Mesenchymal stem cell (in vitro differentiated cells and primary cell): ENCODE measurements around the gene LRRC37A3.
"Not testable (repeated sequence)": the region's sequence is repeated elsewhere in the genome, so short reads cannot be mapped to it uniquely, and the experiment has no call there.

Experiments
- DNase-seq: peaks from one replicate; pipeline ENCODE4 v3.0.0-alpha.2; 2013
- H2AFZ ChIP-seq: one replicate; pipeline ENCODE4 v1.6.1; 2013; ENCODE audit warnings: low read depth, mild to moderate bottlenecking, control low read depth, inconsistent platforms, low read length, moderate library complexity
- H2AK5ac ChIP-seq: 2 replicates; pipeline ENCODE4 v1.6.1; 2013; ENCODE audit warnings: low read length, moderate library complexity, mild to moderate bottlenecking, inconsistent platforms; ENCODE audit not compliant: severe bottlenecking
- H2BK120ac ChIP-seq: one replicate; pipeline ENCODE4 v1.6.1; 2013; ENCODE audit warnings: low read depth, mild to moderate bottlenecking, inconsistent platforms, low read length, moderate library complexity
- H2BK12ac ChIP-seq, 2 experiments: one replicate each; pipeline ENCODE4 v1.6.1; 2013; ENCODE audit warnings: inconsistent platforms in 2 of 2, low read length in 2 of 2, mild to moderate bottlenecking in 2 of 2, moderate library complexity in 2 of 2, control low read depth in 1 of 2
- H2BK15ac ChIP-seq: one replicate; pipeline ENCODE4 v1.6.1; 2013; ENCODE audit warnings: mild to moderate bottlenecking, low read depth, inconsistent platforms; ENCODE audit not compliant: poor library complexity, severe bottlenecking
- H2BK5ac ChIP-seq: 2 replicates; pipeline ENCODE4 v1.6.1; 2013; ENCODE audit warnings: low read depth, mild to moderate bottlenecking, low read length, control low read depth, inconsistent platforms; ENCODE audit not compliant: poor library complexity, severe bottlenecking
- H3K14ac ChIP-seq, 2 experiments: one replicate each; pipeline ENCODE4 v1.6.1; 2013; ENCODE audit warnings: inconsistent platforms in 2 of 2, low read length in 2 of 2, control low read depth in 1 of 2, mild to moderate bottlenecking in 1 of 2, moderate library complexity in 1 of 2
- H3K18ac ChIP-seq, 2 experiments: one replicate each; pipeline ENCODE4 v1.6.1; 2013; ENCODE audit warnings: inconsistent platforms in 2 of 2, low read length in 2 of 2, control low read depth in 1 of 2, low read depth in 1 of 2, mild to moderate bottlenecking in 1 of 2
- H3K23ac ChIP-seq, 2 experiments: one replicate each; pipeline ENCODE4 v1.6.1; 2013; ENCODE audit warnings: inconsistent platforms in 2 of 2, low read length in 2 of 2, mild to moderate bottlenecking in 2 of 2, moderate library complexity in 2 of 2, control low read depth in 1 of 2
- H3K27ac ChIP-seq: 2 replicates; pipeline ENCODE4 v1.5.1; 2013; ENCODE audit warnings: mild to moderate bottlenecking, moderate library complexity, low read length, control low read depth, inconsistent platforms; ENCODE audit not compliant: poor library complexity, severe bottlenecking
- H3K27me3 ChIP-seq, 2 experiments: 2 replicates each; pipeline versions ENCODE4 v1.6.1 to v1.7.0; 2013; ENCODE audit warnings: low read length in 2 of 2, mild to moderate bottlenecking in 2 of 2, moderate library complexity in 2 of 2, control low read depth in 1 of 2, inconsistent platforms in 1 of 2; ENCODE audit not compliant: control insufficient read depth in 1 of 2, insufficient read depth in 1 of 2
- H3K36me3 ChIP-seq, 2 experiments: 2 replicates each; pipeline versions ENCODE4 v1.6.1 to v1.7.0; 2013; ENCODE audit warnings: low read length in 2 of 2, control low read depth in 1 of 2, inconsistent platforms in 1 of 2, low read depth in 1 of 2, mild to moderate bottlenecking in 1 of 2; ENCODE audit not compliant: insufficient read depth in 2 of 2, control insufficient read depth in 1 of 2
- H3K4ac ChIP-seq, 2 experiments: one replicate each; pipeline ENCODE4 v1.6.1; 2013; ENCODE audit warnings: inconsistent platforms in 2 of 2, low read length in 2 of 2, mild to moderate bottlenecking in 2 of 2, moderate library complexity in 2 of 2, control low read depth in 1 of 2, low read depth in 1 of 2
- H3K4me1 ChIP-seq: 2 replicates; pipeline ENCODE4 v1.6.1; 2013; ENCODE audit warnings: low read depth, low read length, control low read depth; ENCODE audit not compliant: control insufficient read depth, insufficient read depth
- H3K4me2 ChIP-seq: 2 replicates; pipeline ENCODE4 v1.6.1; 2013; ENCODE audit warnings: low read length, mild to moderate bottlenecking, inconsistent platforms; ENCODE audit not compliant: poor library complexity, severe bottlenecking
- H3K4me3 ChIP-seq, 2 experiments: 2 replicates each; pipeline versions ENCODE4 v1.5.1 to v1.7.0; 2013; ENCODE audit warnings: low read length in 2 of 2, mild to moderate bottlenecking in 2 of 2, control low read depth in 1 of 2, low read depth in 1 of 2; ENCODE audit not compliant: insufficient read depth in 1 of 2
- H3K79me1 ChIP-seq: replicated peaks from 2 replicates; pipeline ENCODE4 v1.6.1; 2013; ENCODE audit warnings: mild to moderate bottlenecking, control low read depth, low read length, inconsistent platforms; ENCODE audit not compliant: poor library complexity, severe bottlenecking
- H3K9ac ChIP-seq: 2 replicates; pipeline ENCODE4 v1.7.0; 2013; ENCODE audit warnings: mild to moderate bottlenecking, low read length, moderate library complexity
- H3K9me3 ChIP-seq: 2 replicates; pipeline ENCODE4 v1.7.0; 2013; ENCODE audit warnings: mild to moderate bottlenecking, low read length; ENCODE audit not compliant: control insufficient read depth
- H4K8ac ChIP-seq: one replicate; pipeline ENCODE4 v1.6.1; 2013; ENCODE audit warnings: inconsistent platforms, mild to moderate bottlenecking, low read length, moderate library complexity
- H4K91ac ChIP-seq: one replicate; pipeline ENCODE4 v1.6.1; 2013; ENCODE audit warnings: mild to moderate bottlenecking, low read length, inconsistent platforms
- WGBS: methylation state at CpG from one replicate; pipeline ENCODE4 v1.1.7; 2013; ENCODE audit warnings: mixed read lengths; 5-methylcytosine and 5-hydroxymethylcytosine counted together

LRRC37A3 gene

GRCh38 chr17:64938925-64939474 lies 19.7 kb upstream of the LRRC37A3 start:
- 60% methylated on average over 11 of the region's 11 CpGs for WGBS
- no peak overlapping the region for H2BK12ac ChIP-seq
- no peaks in the 10 kb centered on the region for H3K27me3 ChIP-seq
- H2AK5ac ChIP-seq: no peak overlapping the region
- H2BK120ac ChIP-seq: no peak overlapping the region
- no peaks in the 10 kb centered on the region for H3K79me1 ChIP-seq
- no peak overlapping the region for H3K9ac ChIP-seq
- H3K27ac ChIP-seq: no peak overlapping the region
- no peak overlapping the region for H3K18ac ChIP-seq
- H3K4me1 ChIP-seq: peaks cover 8% of the 10 kb centered on the region
- H3K23ac ChIP-seq: no peak overlapping the region
- no peak overlapping the region for H2BK15ac ChIP-seq
- H2BK5ac ChIP-seq: no peak overlapping the region
- H4K8ac ChIP-seq: no peak overlapping the region
- H3K4me3 ChIP-seq: no peak overlapping the region
- H2AFZ ChIP-seq: no peak overlapping the region
- no peaks in the 10 kb centered on the region for H3K9me3 ChIP-seq
- no peaks in the 10 kb centered on the region for H3K36me3 ChIP-seq
- DNase-seq: peak; percentile 37
- no peak overlapping the region for H3K4me2 ChIP-seq
- H3K4ac ChIP-seq: no peak overlapping the region
- H4K91ac ChIP-seq: no peak overlapping the region
- peak overlapping the region in 1 of 2 experiments; percentile 1 for H3K14ac ChIP-seq

- H2BK15ac ChIP-seq: no peak overlapping the region
- H3K9me3 ChIP-seq: no peaks in the 10 kb centered on the region
- H3K18ac ChIP-seq: no peak overlapping the region
- H4K91ac ChIP-seq: no peak overlapping the region
- H2BK120ac ChIP-seq: no peak overlapping the region
- no peak overlapping the region for H4K8ac ChIP-seq
- no peaks in the 10 kb centered on the region for H3K27me3 ChIP-seq
- no peak overlapping the region for H3K27ac ChIP-seq
- H2BK12ac ChIP-seq: no peak overlapping the region
- no peak overlapping the region for H3K4me2 ChIP-seq
- H3K23ac ChIP-seq: no peak overlapping the region
- H2AK5ac ChIP-seq: no peak overlapping the region
- no peaks in the 10 kb centered on the region for H3K36me3 ChIP-seq
- H3K4ac ChIP-seq: no peak overlapping the region
- no peak for DNase-seq
- H3K4me1 ChIP-seq: peaks cover 8% of the 10 kb centered on the region
- no peak overlapping the region for H2AFZ ChIP-seq
- no peak overlapping the region for H2BK5ac ChIP-seq
- no peaks in the 10 kb centered on the region for H3K79me1 ChIP-seq
- H3K14ac ChIP-seq: no peak overlapping the region
- H3K9ac ChIP-seq: no peak overlapping the region
- no peak overlapping the region for H3K4me3 ChIP-seq
These were observed 19.0 kb upstream of the LRRC37A3 start for GRCh38 chr17:64938290-64938689.

GRCh38 chr17:64936117-64936516 lies 16.8 kb upstream of the LRRC37A3 start:
- Histone ChIP-seq H3K9ac (no peak overlapping the region), H2AK5ac (no peak overlapping the region), H4K8ac (no peak overlapping the region), H3K27me3 (no peaks in the 10 kb centered on the region), H2BK120ac (no peak overlapping the region), H3K18ac (no peak overlapping the region), H2BK15ac (no peak overlapping the region), H4K91ac (no peak overlapping the region), H3K14ac (no peak overlapping the region), H3K23ac (no peak overlapping the region), H2BK12ac (no peak overlapping the region), H2AFZ (no peak overlapping the region), H3K9me3 (no peaks in the 10 kb centered on the region), H3K27ac (no peak overlapping the region), H3K79me1 (no peaks in the 10 kb centered on the region), H3K4me2 (no peak overlapping the region), H3K36me3 (no peaks in the 10 kb centered on the region), H3K4me3 (no peak overlapping the region), H3K4me1 (peaks cover 8% of the 10 kb centered on the region), H3K4ac (no peak overlapping the region), H2BK5ac (no peak overlapping the region)
- WGBS: 95% methylated on average over 10 of the region's 10 CpGs
- DNase-seq: no peak

- H3K4me3 ChIP-seq, H2BK15ac ChIP-seq, DNase-seq, H3K9ac ChIP-seq, H2BK5ac ChIP-seq, H3K9me3 ChIP-seq, H2BK12ac ChIP-seq, H3K4me1 ChIP-seq, H3K4me2 ChIP-seq, H3K79me1 ChIP-seq, H3K4ac ChIP-seq, H4K8ac ChIP-seq, H2AFZ ChIP-seq, H2BK120ac ChIP-seq, H2AK5ac ChIP-seq, H4K91ac ChIP-seq, H3K27ac ChIP-seq, H3K36me3 ChIP-seq, H3K14ac ChIP-seq, H3K23ac ChIP-seq, H3K18ac ChIP-seq, H3K27me3 ChIP-seq: not testable (repeated sequence)
- WGBS: 87% methylated on average over 4 of the region's 6 CpGs
These were observed 15.1 kb upstream of the LRRC37A3 start for GRCh38 chr17:64934284-64934778.
